GM18526 (cell line): ENCODE data around the gene ATF6B.

ENCODE experiments used
- POLR2A ChIP-seq: IDR thresholded peaks from 3 replicates; pipeline ENCODE4 v1.6.1; 2011; ENCODE audit not compliant: insufficient read length; ENCODE audit errors: extremely low read depth

Gene ATF6B

GRCh38 chr6:32127717-32128592 is at the start of gene ATF6B:
TSS of gene ATF6B (minus strand) at chr6:32128246. CDS start at chr6:32128207, 39 bp downstream.
- peak; percentile 84 for TF ChIP-seq POLR2A

- TF ChIP-seq POLR2A, result no peak
These were observed 49.2 kb upstream of the ATF6B start for GRCh38 chr6:32177183-32177787.

- TF ChIP-seq POLR2A, result no peak
These were observed 48.6 kb upstream of the ATF6B start for GRCh38 chr6:32176476-32177182.

- peak; percentile 62 for TF ChIP-seq POLR2A
These were observed 47.8 kb upstream of the ATF6B start, which contains the start of gene AGPAT1 for GRCh38 chr6:32175711-32176475. TSS of gene AGPAT1 (minus strand) at chr6:32176084. CDS start at chr6:32171496, 4,588 bp downstream.

GRCh38 chr6:32175322-32175710 is 47.3 kb upstream of the ATF6B start:
- no peak for TF ChIP-seq POLR2A

GRCh38 chr6:32174416-32174815 is 46.4 kb upstream of the ATF6B start:
- no peak for TF ChIP-seq POLR2A

- no peak for TF ChIP-seq POLR2A
These were observed 45.1 kb upstream of the ATF6B start for GRCh38 chr6:32173051-32173727.

- no peak for TF ChIP-seq POLR2A
These were observed 43.2 kb upstream of the ATF6B start for GRCh38 chr6:32171234-32171633.

GRCh38 chr6:32170294-32170693 is 42.2 kb upstream of the ATF6B start:
- TF ChIP-seq POLR2A, result no peak

- TF ChIP-seq POLR2A, result no peak
These were observed 41.0 kb upstream of the ATF6B start for GRCh38 chr6:32168807-32169591.

GRCh38 chr6:32168350-32168749 is 40.3 kb upstream of the ATF6B start:
- no peak for TF ChIP-seq POLR2A

- TF ChIP-seq POLR2A, result no peak
These were observed 39.8 kb upstream of the ATF6B start for GRCh38 chr6:32167761-32168262.

GRCh38 chr6:32167154-32167760 is 39.2 kb upstream of the ATF6B start:
- TF ChIP-seq POLR2A, result no peak
